Heart right ventricle (tissue), 16 donors: ENCODE data around the gene DPF3. TPM values are rescaled to one million over a fixed set of nuclear protein-coding genes. Genes with fewer than 3 reads are reported as not detected.

Experiments used
- ATAC-seq, 8 donors: fragments of 200-7000 bp; cut with Tn5 transposase; one replicate each; pipeline ENCODE4 v1.9.1; 2020; ENCODE audit warnings: mild to moderate bottlenecking in 8 of 8, moderate library complexity in 8 of 8, moderate number of reproducible peaks in 1 of 8
- DNase-seq, 2 donors: peaks; one replicate each; pipeline ENCODE4 v3.0.0-alpha.2; 2020
- H3K27ac ChIP-seq, 10 donors: fragments of 200-600 bp; sonication (generic) in 2 of 10; one replicate each; pipeline versions ENCODE4 v1.5.0 to v1.8.0; 2020 to 2022; ENCODE audit warnings: mild to moderate bottlenecking in 3 of 10
- H3K27me3 ChIP-seq, 7 donors: fragments of 200-600 bp; one replicate each; pipeline ENCODE4 v1.8.0; 2021 to 2022; ENCODE audit warnings: mild to moderate bottlenecking in 2 of 7
- H3K36me3 ChIP-seq, 9 donors: fragments of 200-600 bp; sonication (generic) in 1 of 9; one replicate each; pipeline versions ENCODE4 v1.5.0 to v1.8.0; 2020 to 2022; ENCODE audit warnings: mild to moderate bottlenecking in 2 of 9
- H3K4me1 ChIP-seq, 9 donors: fragments of 200-600 bp; sonication (generic) in 1 of 9; one replicate each; pipeline versions ENCODE4 v1.5.0 to v1.8.0; 2020 to 2022; ENCODE audit warnings: mild to moderate bottlenecking in 4 of 9
- H3K4me3 ChIP-seq, 10 donors: fragments of 200-600 bp; sonication (generic) in 2 of 10; one replicate each; pipeline versions ENCODE4 v1.5.0 to v1.8.0; 2020 to 2022; ENCODE audit warnings: mild to moderate bottlenecking in 7 of 10, moderate library complexity in 2 of 10
- H3K9me3 ChIP-seq, 11 donors: fragments of 200-600 bp in 10 of 11; sonication (generic) in 2 of 11; one replicate each; pipeline versions ENCODE4 v1.5.0 to v1.8.0; 2013 to 2022; ENCODE audit warnings: mild to moderate bottlenecking in 2 of 11, control low read depth in 1 of 11, moderate library complexity in 1 of 11
- WGBS, 2 donors: extraction: QIAGEN DNeasy Blood & Tissue Kit; methylation state at CpG; one replicate each; pipeline ENCODE4 v1.1.7; 2013; ENCODE audit warnings: inconsistent platforms in 1 of 2; 5-methylcytosine and 5-hydroxymethylcytosine counted together
- intact Hi-C, 10 donors: fragments of 100-400 bp; cut with DNase I; formaldehyde crosslinking; loops; one replicate each; pipeline versions ENCODE4 v1.11.1 to v1.14.2; 2022
- long read RNA-seq, 3 donors: library from polyadenylated mRNA; unstranded; transcript quantifications; one replicate each; pipeline ENCODE4 v2.0.0, GENCODE V29; 2020 to 2021
- polyA plus RNA-seq, 2 donors: library from polyadenylated mRNA; stranded (reverse); fragments of 200-250 nt; gene quantifications; one replicate each; pipeline ENCODE4 v1.2.3, GENCODE V29; 2013
- total RNA-seq, 10 donors: library from RNA; stranded (reverse); fragmentation: NEBNext Ultra II Directional in 3 of 10; extraction: Animal tissue kit (Norgen Biotek cat#: 25700) in 3 of 10; gene quantifications; one replicate each; pipeline versions ENCODE4 v1.2.1 to v1.2.4, GENCODE V29; 2021 to 2023
- TF ChIP-seq, protein P1 (sequence below), 9 donors: fragments of 200-600 bp; sonication (generic) in 2 of 9; IDR thresholded peaks; one replicate each; pipeline versions ENCODE4 v1.5.0 to v1.8.0; 2021 to 2022; ENCODE audit warnings: antibody characterized with exemption in 9 of 9, mild to moderate bottlenecking in 5 of 9, moderate library complexity in 1 of 9
- donor health status: Arrhythmogenic right ventricular cardiomyopathy.
- donor health status: ischemic (EF 13 %, LVEDD 7.1; RV severe dilation, severe dysfunction).
- donor health status: healthy with polysubstance abuse.
- donor health status: DM: no; HTN: yes; CAD: no.
- donor health status: DM: no; HTN: no; CAD: no.
- donor health status: ischemic (EF 25% LVEDD 6.9; RV normal size, moderate dysfunction).
- donor health status: ischemic (EF 25% LVEDD 5.7; RV mildly dilated, moderate dysfunction).
- donor health status: healthy.
- donor health status: DM: yes; HTN: yes; CAD: no.
- donor health status: Ischemic cardiomyopathy.
- donor health status: ischemic (EF 35%, LVEDD 5.7; RV mildly dilated, moderate dysfunction).
- donor health status: nonischemic (EF 11% LVEDD 7.7; RV severe dilation, severe dysfunction).
- donor health status: DM: yes; HTN: yes; CAD: no.
- donor health status: PGD.
- donor health status: ischemic (EF 29% LVEDD 5.4; RV normal size, mild dysfunction).
- donor health status: nonischemic (EF 23%, LVEDD 6.1; RV moderate dilation, normal function).

Gene DPF3
- total RNA-seq, result 10 to 100 TPM; 23.2 to 52.3 (median 43.5) TPM
- 10 to 100 TPM in 1 of 2 donors, 1 to 10 TPM in 1; 3.8 to 18.1 TPM for polyA plus RNA-seq
- long read RNA-seq, donor 1, full-length matches to known transcripts, result 7 of 17 reads
- long read RNA-seq, donor 1, partial matches to known transcripts, result 6 of 17 reads
- long read RNA-seq, donor 1, other reads (novel, unspliced or antisense), result 4 of 17 reads
- long read RNA-seq, donor 2, full-length matches to known transcripts, result 6 of 19 reads
- long read RNA-seq, donor 2, partial matches to known transcripts, result 9 of 19 reads
- long read RNA-seq, donor 2, other reads (novel, unspliced or antisense), result 4 of 19 reads
- long read RNA-seq, donor 3, full-length matches to known transcripts, result 8 of 38 reads
- long read RNA-seq, donor 3, partial matches to known transcripts, result 18 of 38 reads
- long read RNA-seq, donor 3, other reads (novel, unspliced or antisense), result 12 of 38 reads

DNA sequence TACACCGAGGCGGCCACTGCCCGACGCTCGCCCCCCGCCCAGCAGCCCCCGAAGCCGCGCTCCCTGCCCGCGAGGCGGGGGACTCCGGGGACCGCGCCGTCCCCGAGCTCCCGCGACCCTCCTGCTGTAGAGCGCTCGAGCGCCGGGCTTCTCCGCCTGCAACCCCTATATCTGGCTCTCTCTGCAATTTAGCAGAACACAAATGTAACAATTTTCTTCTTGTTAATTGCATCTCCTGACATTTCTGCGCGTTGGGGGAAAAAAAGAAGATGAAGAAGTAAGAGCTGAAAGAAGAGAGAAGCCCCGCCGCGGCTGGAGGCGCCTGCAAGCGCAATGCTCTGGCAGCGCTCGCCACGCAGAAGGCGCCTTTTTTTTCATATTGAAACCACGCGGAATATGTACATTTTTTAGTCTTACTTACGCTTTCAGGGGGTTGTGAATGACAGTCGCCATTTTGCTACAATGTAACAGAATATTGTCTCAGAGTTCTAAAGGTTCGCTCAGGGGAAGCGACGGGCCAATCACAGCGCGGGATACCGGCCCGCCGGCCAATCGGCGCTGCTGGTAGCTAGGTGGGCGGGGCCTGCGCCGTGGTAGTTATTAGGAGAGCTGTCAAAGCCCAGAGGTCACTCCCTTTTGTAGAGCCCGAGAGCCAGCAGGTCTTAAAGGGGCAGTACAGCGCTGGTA is at the start of gene DPF3:
TSS of gene DPF3 (minus strand) at position 466 of the 687 bp plus-strand sequence. CDS start at position 453, 13 bp downstream.
- peak; percentile 93 to 98 (median 96) for ATAC-seq
- peaks cover 0 to 76% (median 19%) of the 10 kb centered on the region in 7 donors for H3K27me3 ChIP-seq
- peak within 1 kb of the TSS; percentile 70 to 94 (median 87) for H3K4me3 ChIP-seq
- peaks cover 0 to 46% (median 27%) of the 10 kb centered on the region in 9 donors for H3K4me1 ChIP-seq
- DNase-seq, result peak; percentile 96
- TF ChIP-seq, protein P1, sequence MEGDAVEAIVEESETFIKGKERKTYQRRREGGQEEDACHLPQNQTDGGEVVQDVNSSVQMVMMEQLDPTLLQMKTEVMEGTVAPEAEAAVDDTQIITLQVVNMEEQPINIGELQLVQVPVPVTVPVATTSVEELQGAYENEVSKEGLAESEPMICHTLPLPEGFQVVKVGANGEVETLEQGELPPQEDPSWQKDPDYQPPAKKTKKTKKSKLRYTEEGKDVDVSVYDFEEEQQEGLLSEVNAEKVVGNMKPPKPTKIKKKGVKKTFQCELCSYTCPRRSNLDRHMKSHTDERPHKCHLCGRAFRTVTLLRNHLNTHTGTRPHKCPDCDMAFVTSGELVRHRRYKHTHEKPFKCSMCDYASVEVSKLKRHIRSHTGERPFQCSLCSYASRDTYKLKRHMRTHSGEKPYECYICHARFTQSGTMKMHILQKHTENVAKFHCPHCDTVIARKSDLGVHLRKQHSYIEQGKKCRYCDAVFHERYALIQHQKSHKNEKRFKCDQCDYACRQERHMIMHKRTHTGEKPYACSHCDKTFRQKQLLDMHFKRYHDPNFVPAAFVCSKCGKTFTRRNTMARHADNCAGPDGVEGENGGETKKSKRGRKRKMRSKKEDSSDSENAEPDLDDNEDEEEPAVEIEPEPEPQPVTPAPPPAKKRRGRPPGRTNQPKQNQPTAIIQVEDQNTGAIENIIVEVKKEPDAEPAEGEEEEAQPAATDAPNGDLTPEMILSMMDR (IDR thresholded peaks at IDR 0.05), result no peak
- no peaks in the 10 kb centered on the region for H3K9me3 ChIP-seq
- no peaks in the 10 kb centered on the region for H3K36me3 ChIP-seq
- peak within 1 kb of the TSS; percentile 71 to 87 (median 82) for H3K27ac ChIP-seq
- WGBS, 2 donors, result 0% methylated on average over 53 to 54 of the region's 54 CpGs
- intact Hi-C loops, result loop anchor here in 8 of 10 donors (2.0 to 10.0 kb wide), 6 partner anchors 61 to 176 kb away; no protein-coding TSS in a partner anchor

DNA sequence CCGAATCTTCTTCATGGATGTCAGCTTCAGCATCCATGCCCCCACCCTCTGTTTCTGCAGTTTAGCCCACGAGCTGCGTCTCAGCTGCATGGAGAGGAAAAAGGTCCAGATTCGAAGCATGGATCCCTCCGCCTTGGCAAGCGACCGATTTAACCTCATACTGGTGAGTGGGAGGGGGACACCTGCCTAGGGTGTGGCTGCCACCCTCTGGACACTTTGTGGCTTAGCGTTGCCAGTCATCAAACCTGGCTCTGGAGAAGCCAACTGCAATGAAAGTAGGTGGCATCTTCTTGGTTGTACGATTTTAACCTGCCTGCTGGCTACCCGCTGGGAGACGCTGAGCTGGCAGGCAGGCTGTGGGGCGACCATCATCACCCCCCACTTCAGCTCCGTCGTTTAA is 49.0 kb upstream of the DPF3 start:
- DNase-seq, result no peak
- Histone ChIP-seq H3K4me1 (no peaks in the 10 kb centered on the region), H3K27me3 (no peaks in the 10 kb centered on the region), H3K9me3 (no peaks in the 10 kb centered on the region), H3K4me3 (no peak overlapping the region), H3K27ac (no peak overlapping the region), H3K36me3 (peaks cover 0 to 94% (median 16%) of the 10 kb centered on the region in 9 donors)
- intact Hi-C loops, result loop anchor here in 1 of 10 donors (10.0 kb wide), 1 partner anchor 428 kb away; no protein-coding TSS in a partner anchor
- TF ChIP-seq, protein P1 (IDR thresholded peaks at IDR 0.05), result no peak
- 90 to 91% methylated on average over 14 of the region's 14 CpGs for whole genome bisulfite sequencing, 2 donors
- no peak for ATAC-seq

DNA sequence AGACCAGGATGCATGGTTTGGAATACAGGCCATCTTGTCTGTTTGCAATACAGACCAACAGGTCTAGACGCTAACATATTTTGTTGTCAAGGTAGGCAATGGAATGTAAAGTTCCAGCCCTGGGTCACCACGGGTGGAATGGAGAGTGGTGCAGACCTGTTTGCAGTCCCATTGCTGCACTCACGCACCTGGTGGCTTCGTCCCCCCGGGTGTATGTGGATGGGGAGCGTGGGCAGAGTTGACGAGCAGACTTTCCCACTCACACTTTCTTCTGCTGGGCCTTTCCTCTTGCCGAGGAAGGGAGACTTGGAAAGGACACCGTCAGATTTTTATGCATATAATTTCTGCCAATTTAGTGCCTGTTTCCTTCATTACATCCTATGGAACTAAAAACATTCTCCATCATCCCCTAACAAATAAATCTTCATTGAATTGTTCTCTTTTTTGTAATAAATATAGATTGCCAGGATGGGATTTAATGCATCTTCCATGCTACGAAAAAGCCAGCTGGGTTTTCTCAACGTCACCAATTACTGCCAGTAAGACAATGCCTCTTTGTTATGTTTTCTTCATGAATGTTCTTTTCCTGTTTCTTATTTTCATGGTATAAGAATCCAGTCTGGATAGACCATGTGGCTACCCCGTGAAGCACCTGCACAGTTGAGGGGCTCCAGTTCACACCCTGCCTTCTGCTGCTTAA is 47.5 kb upstream of the DPF3 start:
- Histone ChIP-seq H3K4me1 (no peaks in the 10 kb centered on the region), H3K27me3 (no peaks in the 10 kb centered on the region), H3K9me3 (no peaks in the 10 kb centered on the region), H3K4me3 (no peak overlapping the region), H3K27ac (no peak overlapping the region), H3K36me3 (peaks cover 0 to 84% (median 16%) of the 10 kb centered on the region in 9 donors)
- intact Hi-C loops, result loop anchor here in 1 of 10 donors (10.0 kb wide), 1 partner anchor 427 kb away; no protein-coding TSS in a partner anchor
- ATAC-seq (no peak), DNase-seq (no peak)
- WGBS, 2 donors, result 78 to 82% methylated on average over 12 of the region's 12 CpGs
- TF ChIP-seq, protein P1 (IDR thresholded peaks at IDR 0.05), result no peak

DNA sequence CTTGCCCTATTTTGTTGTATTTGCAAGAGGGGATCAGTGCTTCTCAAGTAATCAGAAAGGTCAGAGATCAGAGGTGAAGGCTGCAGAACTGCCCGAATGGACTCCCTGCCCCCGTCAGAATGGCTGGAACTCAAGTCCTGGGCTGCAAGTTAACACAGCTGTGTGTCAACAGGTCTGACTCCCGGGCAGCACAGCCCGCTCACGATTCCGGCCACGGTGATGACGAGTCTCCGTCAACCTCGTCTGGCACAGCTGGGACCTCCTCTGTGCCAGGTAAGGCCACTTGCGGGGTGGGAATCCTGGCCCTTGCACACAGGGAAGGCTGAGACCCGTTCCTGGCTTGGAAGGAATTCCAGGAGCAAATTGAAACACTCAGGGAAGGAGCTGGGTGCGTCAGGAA is 45.7 kb upstream of the DPF3 start:
- peak in 4 of 8 donors; percentile 19 to 41 (median 33) for ATAC-seq
- H3K9me3 ChIP-seq, result no peaks in the 10 kb centered on the region

More for the DNA sequence above, 45.7 kb upstream of the DPF3 start:
- peaks cover 0 to 69% (median 16%) of the 10 kb centered on the region in 9 donors for H3K36me3 ChIP-seq
- no peaks in the 10 kb centered on the region for H3K27me3 ChIP-seq
- no peak overlapping the region for H3K4me3 ChIP-seq
- no peak overlapping the region for H3K27ac ChIP-seq
- TF ChIP-seq, protein P1 (IDR thresholded peaks at IDR 0.05), result no peak
- intact Hi-C loops, result loop anchor here in 1 of 10 donors (10.0 kb wide), 1 partner anchor 425 kb away; no protein-coding TSS in a partner anchor
- DNase-seq, result no peak
- WGBS, 2 donors, result 48 to 60% methylated on average over 13 of the region's 13 CpGs
- no peaks in the 10 kb centered on the region for H3K4me1 ChIP-seq
